Pulmonary artery endothelial cell (primary cell): ENCODE data around the gene CELSR2. TPM values are rescaled to one million over a fixed set of nuclear protein-coding genes. Genes with fewer than 3 reads are reported as not detected.
"Not testable (repeated sequence)": the region's sequence is repeated elsewhere in the genome, so short reads cannot be mapped to it uniquely, and the experiment has no call there.

ENCODE experiments used
- DNase-seq: peaks from one replicate; pipeline ENCODE4 v3.0.0-alpha.2; 2011; ENCODE audit warnings: low read depth, low spot score
- total RNA-seq: library from RNA; depleted of rRNA; stranded (reverse); fragments of >200 nt; gene quantifications from 2 replicates; pipeline ENCODE4 v1.2.3, GENCODE V29; 2014

CELSR2 gene
- 1.1 and 1.3 TPM in 2 replicates for total RNA-seq

GRCh38 chr1:109248797-109249629, at the start of gene CELSR2:
TSS of gene CELSR2 (plus strand) at chr1:109249539. CDS start at chr1:109250080, 541 bp downstream.
- no peak for DNase-seq

- DNase-seq = no peak
Measured at GRCh38 chr1:109199710-109200109, 49.6 kb upstream of the CELSR2 start.

GRCh38 chr1:109201123-109201703, 48.1 kb upstream of the CELSR2 start:
- DNase-seq = no peak

- DNase-seq = no peak
Measured at GRCh38 chr1:109204484-109204883, 44.9 kb upstream of the CELSR2 start.

- DNase-seq = no peak
Measured at GRCh38 chr1:109206339-109206738, 43.0 kb upstream of the CELSR2 start.

GRCh38 chr1:109207467-109208103, 41.8 kb upstream of the CELSR2 start:
- DNase-seq = no peak

- no peak for DNase-seq
Measured at GRCh38 chr1:109208394-109208793, 40.9 kb upstream of the CELSR2 start.

- DNase-seq = no peak
Measured at GRCh38 chr1:109208836-109209463, 40.4 kb upstream of the CELSR2 start.

- no peak for DNase-seq
Measured at GRCh38 chr1:109210058-109210457, 39.3 kb upstream of the CELSR2 start.

GRCh38 chr1:109213345-109213823, 36.0 kb upstream of the CELSR2 start:
- no peak for DNase-seq

- no peak for DNase-seq
Measured at GRCh38 chr1:109213824-109214693, 35.3 kb upstream of the CELSR2 start, which contains the start of gene SARS1. TSS of gene SARS1 (plus strand) at chr1:109213918. CDS start at chr1:109213993, 75 bp downstream.

GRCh38 chr1:109214695-109215623, 34.4 kb upstream of the CELSR2 start:
- no peak for DNase-seq

GRCh38 chr1:109216662-109217061, 32.7 kb upstream of the CELSR2 start:
- DNase-seq = no peak

- no peak for DNase-seq
Measured at GRCh38 chr1:109218516-109218915, 30.8 kb upstream of the CELSR2 start.

- DNase-seq = not testable (repeated sequence)
Measured at GRCh38 chr1:109221201-109221600, 28.1 kb upstream of the CELSR2 start.

- DNase-seq = no peak
Measured at GRCh38 chr1:109225308-109225707, 24.0 kb upstream of the CELSR2 start.

GRCh38 chr1:109225711-109226445, 23.5 kb upstream of the CELSR2 start:
- no peak for DNase-seq

- DNase-seq = no peak
Measured at GRCh38 chr1:109228167-109228566, 21.2 kb upstream of the CELSR2 start.
